Neural cell (in vitro differentiated cells): ENCODE results near the gene TXLNB.

Source experiments
- CTCF ChIP-seq: fragments of 450-650 bp; IDR thresholded peaks from 2 replicates; pipeline ENCODE4 v1.5.1; 2014; ENCODE audit warnings: antibody characterized with exemption, mild to moderate bottlenecking, moderate library complexity; ENCODE audit not compliant: poor library complexity, severe bottlenecking
- EP300 ChIP-seq: fragments of 450-650 bp; conservative IDR thresholded peaks from 2 replicates; pipeline ENCODE4 v1.6.1; 2014; ENCODE audit warnings: antibody characterized with exemption, mild to moderate bottlenecking, moderate library complexity; ENCODE audit not compliant: poor library complexity, severe bottlenecking
- POLR2AphosphoS5 ChIP-seq: IDR thresholded peaks from 2 replicates; pipeline ENCODE4 v1.6.1; 2012
- RAD21 ChIP-seq: fragments of 450-650 bp; conservative IDR thresholded peaks from 2 replicates; pipeline ENCODE4 v1.6.1; 2014; ENCODE audit warnings: antibody characterized with exemption, mild to moderate bottlenecking, moderate library complexity

- TF ChIP-seq CTCF (no peak), POLR2AphosphoS5 (no peak), EP300 (no peak), RAD21 (no peak)
Measured at GRCh38 chr6:139327038-139327437, 35.2 kb upstream of the TXLNB start.
